Measurements from ENCODE around the gene LIPI. TPM values are rescaled to one million over a fixed set of nuclear protein-coding genes. Genes with fewer than 3 reads are reported as not detected.

Gene LIPI
- total RNA-seq, 120 experiments from 2014 or later, result not detected

Other genes starting within 250 kb of the LIPI start
- gene RBM11, start 5.2 kb upstream of the LIPI start, total RNA-seq, result 10 to 100 TPM in 102 of 120 experiments, 1 to 10 TPM in 18; 5.2 to 27.6 (median 13.7) TPM
- gene HSPA13, start 172.2 kb upstream of the LIPI start, total RNA-seq, result 10 to 100 TPM; 27.8 to 86.2 (median 52.1) TPM